ENCODE data around the gene PATJ. TPM values are rescaled to one million over a fixed set of nuclear protein-coding genes. Genes with fewer than 3 reads are reported as not detected.

Gene PATJ
- total and polyA plus RNA-seq, 2 experiments from 2014 or later = 35.3 to 68.4 TPM

DNA sequence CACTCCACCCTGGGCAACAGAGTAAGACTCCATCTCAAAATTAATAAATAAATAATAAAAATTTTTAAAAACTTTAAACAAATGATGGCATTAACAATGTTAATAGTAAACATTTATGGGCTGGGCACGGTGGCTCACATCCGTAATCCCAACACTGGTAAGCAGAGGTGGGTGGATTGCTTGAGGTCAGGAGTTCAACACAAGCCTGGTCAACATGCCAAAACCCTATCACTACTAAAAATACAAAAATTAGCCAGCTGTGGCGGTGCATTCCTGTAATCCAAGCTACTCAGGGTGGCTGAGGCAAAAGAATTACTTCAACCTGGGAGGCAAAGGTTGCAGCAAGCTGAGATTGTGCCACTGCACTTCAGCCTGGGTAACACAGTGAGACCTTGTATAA, 443.4 kb downstream of the PATJ start:
- H3K4me2 ChIP-seq = no peak overlapping the region
- no peak overlapping the region for H3K27ac Mint-ChIP-seq
- H3K36me3 ChIP-seq (ENCODE audit: insufficient read depth) = no peaks in the 10 kb centered on the region
- no peaks in the 10 kb centered on the region for H3K9me3 Mint-ChIP-seq
- peaks cover 39% of the 10 kb centered on the region for H3K4me1 Mint-ChIP-seq
- H3K4me1 ChIP-seq (ENCODE audit: insufficient read depth) = peaks cover 35% of the 10 kb centered on the region
- no peaks in the 10 kb centered on the region for H4K20me1 ChIP-seq (replicated peaks; ENCODE audit: insufficient read depth)
- no peaks in the 10 kb centered on the region for H3K36me3 Mint-ChIP-seq (ENCODE audit: low read depth)
- no peaks in the 10 kb centered on the region for H3K27me3 ChIP-seq (ENCODE audit: insufficient read depth)
- H3K4me3 ChIP-seq = no peak overlapping the region
- H2AFZ ChIP-seq = no peak overlapping the region
- no peak overlapping the region for H3K27ac ChIP-seq (ENCODE audit: low read depth)
- ATAC-seq (no peak), DNase-seq (ENCODE audit: low spot score) (no peak)
- TF ChIP-seq POLR2AphosphoS5 (IDR thresholded peaks at IDR 0.05; ENCODE audit: low read depth) = no peak
- TF ChIP-seq, protein P1, sequence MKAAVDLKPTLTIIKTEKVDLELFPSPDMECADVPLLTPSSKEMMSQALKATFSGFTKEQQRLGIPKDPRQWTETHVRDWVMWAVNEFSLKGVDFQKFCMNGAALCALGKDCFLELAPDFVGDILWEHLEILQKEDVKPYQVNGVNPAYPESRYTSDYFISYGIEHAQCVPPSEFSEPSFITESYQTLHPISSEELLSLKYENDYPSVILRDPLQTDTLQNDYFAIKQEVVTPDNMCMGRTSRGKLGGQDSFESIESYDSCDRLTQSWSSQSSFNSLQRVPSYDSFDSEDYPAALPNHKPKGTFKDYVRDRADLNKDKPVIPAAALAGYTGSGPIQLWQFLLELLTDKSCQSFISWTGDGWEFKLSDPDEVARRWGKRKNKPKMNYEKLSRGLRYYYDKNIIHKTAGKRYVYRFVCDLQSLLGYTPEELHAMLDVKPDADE (IDR thresholded peaks at IDR 0.05) = no peak
- no peak for TF ChIP-seq JUNB (IDR thresholded peaks at IDR 0.05; ENCODE audit: unreplicated experiment)
- no peak for TF ChIP-seq CREB1 (CRISPR knock-in tag; IDR thresholded peaks at IDR 0.05; ENCODE audit: low read depth)
- TF ChIP-seq, protein P2, sequence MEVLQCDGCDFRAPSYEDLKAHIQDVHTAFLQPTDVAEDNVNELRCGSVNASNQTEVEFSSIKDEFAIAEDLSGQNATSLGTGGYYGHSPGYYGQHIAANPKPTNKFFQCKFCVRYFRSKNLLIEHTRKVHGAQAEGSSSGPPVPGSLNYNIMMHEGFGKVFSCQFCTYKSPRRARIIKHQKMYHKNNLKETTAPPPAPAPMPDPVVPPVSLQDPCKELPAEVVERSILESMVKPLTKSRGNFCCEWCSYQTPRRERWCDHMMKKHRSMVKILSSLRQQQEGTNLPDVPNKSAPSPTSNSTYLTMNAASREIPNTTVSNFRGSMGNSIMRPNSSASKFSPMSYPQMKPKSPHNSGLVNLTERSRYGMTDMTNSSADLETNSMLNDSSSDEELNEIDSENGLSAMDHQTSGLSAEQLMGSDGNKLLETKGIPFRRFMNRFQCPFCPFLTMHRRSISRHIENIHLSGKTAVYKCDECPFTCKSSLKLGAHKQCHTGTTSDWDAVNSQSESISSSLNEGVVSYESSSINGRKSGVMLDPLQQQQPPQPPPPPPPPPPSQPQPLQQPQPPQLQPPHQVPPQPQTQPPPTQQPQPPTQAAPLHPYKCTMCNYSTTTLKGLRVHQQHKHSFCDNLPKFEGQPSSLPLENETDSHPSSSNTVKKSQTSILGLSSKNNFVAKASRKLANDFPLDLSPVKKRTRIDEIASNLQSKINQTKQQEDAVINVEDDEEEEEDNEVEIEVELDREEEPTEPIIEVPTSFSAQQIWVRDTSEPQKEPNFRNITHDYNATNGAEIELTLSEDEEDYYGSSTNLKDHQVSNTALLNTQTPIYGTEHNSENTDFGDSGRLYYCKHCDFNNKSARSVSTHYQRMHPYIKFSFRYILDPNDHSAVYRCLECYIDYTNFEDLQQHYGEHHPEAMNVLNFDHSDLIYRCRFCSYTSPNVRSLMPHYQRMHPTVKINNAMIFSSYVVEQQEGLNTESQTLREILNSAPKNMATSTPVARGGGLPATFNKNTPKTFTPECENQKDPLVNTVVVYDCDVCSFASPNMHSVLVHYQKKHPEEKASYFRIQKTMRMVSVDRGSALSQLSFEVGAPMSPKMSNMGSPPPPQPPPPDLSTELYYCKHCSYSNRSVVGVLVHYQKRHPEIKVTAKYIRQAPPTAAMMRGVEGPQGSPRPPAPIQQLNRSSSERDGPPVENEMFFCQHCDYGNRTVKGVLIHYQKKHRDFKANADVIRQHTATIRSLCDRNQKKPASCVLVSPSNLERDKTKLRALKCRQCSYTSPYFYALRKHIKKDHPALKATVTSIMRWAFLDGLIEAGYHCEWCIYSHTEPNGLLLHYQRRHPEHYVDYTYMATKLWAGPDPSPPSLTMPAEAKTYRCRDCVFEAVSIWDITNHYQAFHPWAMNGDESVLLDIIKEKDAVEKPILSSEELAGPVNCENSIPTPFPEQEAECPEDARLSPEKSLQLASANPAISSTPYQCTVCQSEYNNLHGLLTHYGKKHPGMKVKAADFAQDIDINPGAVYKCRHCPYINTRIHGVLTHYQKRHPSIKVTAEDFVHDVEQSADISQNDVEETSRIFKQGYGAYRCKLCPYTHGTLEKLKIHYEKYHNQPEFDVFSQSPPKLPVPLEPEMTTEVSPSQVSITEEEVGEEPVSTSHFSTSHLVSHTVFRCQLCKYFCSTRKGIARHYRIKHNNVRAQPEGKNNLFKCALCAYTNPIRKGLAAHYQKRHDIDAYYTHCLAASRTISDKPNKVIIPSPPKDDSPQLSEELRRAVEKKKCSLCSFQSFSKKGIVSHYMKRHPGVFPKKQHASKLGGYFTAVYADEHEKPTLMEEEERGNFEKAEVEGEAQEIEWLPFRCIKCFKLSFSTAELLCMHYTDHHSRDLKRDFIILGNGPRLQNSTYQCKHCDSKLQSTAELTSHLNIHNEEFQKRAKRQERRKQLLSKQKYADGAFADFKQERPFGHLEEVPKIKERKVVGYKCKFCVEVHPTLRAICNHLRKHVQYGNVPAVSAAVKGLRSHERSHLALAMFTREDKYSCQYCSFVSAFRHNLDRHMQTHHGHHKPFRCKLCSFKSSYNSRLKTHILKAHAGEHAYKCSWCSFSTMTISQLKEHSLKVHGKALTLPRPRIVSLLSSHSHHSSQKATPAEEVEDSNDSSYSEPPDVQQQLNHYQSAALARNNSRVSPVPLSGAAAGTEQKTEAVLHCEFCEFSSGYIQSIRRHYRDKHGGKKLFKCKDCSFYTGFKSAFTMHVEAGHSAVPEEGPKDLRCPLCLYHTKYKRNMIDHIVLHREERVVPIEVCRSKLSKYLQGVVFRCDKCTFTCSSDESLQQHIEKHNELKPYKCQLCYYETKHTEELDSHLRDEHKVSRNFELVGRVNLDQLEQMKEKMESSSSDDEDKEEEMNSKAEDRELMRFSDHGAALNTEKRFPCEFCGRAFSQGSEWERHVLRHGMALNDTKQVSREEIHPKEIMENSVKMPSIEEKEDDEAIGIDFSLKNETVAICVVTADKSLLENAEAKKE (CRISPR knock-in tag; IDR thresholded peaks at IDR 0.05) = no peak
- no peak for TF ChIP-seq EZH2phosphoT487 (IDR thresholded peaks at IDR 0.05; ENCODE audit: unreplicated experiment)
- TF ChIP-seq STAT1 (IDR thresholded peaks at IDR 0.05; ENCODE audit: unreplicated experiment) = no peak
- TF ChIP-seq EZH2 (IDR thresholded peaks at IDR 0.05; ENCODE audit: low read depth, unreplicated experiment) = no peak
- TF ChIP-seq, protein P3, sequence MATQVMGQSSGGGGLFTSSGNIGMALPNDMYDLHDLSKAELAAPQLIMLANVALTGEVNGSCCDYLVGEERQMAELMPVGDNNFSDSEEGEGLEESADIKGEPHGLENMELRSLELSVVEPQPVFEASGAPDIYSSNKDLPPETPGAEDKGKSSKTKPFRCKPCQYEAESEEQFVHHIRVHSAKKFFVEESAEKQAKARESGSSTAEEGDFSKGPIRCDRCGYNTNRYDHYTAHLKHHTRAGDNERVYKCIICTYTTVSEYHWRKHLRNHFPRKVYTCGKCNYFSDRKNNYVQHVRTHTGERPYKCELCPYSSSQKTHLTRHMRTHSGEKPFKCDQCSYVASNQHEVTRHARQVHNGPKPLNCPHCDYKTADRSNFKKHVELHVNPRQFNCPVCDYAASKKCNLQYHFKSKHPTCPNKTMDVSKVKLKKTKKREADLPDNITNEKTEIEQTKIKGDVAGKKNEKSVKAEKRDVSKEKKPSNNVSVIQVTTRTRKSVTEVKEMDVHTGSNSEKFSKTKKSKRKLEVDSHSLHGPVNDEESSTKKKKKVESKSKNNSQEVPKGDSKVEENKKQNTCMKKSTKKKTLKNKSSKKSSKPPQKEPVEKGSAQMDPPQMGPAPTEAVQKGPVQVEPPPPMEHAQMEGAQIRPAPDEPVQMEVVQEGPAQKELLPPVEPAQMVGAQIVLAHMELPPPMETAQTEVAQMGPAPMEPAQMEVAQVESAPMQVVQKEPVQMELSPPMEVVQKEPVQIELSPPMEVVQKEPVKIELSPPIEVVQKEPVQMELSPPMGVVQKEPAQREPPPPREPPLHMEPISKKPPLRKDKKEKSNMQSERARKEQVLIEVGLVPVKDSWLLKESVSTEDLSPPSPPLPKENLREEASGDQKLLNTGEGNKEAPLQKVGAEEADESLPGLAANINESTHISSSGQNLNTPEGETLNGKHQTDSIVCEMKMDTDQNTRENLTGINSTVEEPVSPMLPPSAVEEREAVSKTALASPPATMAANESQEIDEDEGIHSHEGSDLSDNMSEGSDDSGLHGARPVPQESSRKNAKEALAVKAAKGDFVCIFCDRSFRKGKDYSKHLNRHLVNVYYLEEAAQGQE (IDR thresholded peaks at IDR 0.05; ENCODE audit: unreplicated experiment) = no peak
- no peak for TF ChIP-seq ZNF331 (CRISPR knock-in tag; IDR thresholded peaks at IDR 0.05; ENCODE audit: low read depth)
- TF ChIP-seq, protein P4, sequence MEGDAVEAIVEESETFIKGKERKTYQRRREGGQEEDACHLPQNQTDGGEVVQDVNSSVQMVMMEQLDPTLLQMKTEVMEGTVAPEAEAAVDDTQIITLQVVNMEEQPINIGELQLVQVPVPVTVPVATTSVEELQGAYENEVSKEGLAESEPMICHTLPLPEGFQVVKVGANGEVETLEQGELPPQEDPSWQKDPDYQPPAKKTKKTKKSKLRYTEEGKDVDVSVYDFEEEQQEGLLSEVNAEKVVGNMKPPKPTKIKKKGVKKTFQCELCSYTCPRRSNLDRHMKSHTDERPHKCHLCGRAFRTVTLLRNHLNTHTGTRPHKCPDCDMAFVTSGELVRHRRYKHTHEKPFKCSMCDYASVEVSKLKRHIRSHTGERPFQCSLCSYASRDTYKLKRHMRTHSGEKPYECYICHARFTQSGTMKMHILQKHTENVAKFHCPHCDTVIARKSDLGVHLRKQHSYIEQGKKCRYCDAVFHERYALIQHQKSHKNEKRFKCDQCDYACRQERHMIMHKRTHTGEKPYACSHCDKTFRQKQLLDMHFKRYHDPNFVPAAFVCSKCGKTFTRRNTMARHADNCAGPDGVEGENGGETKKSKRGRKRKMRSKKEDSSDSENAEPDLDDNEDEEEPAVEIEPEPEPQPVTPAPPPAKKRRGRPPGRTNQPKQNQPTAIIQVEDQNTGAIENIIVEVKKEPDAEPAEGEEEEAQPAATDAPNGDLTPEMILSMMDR (conservative IDR thresholded peaks at IDR 0.05; ENCODE audit: low read depth in 2 of 2) = no peak
- TF ChIP-seq ZNF114 (CRISPR knock-in tag; IDR thresholded peaks at IDR 0.05) = no peak
- no peak for TF ChIP-seq NANOG (IDR thresholded peaks at IDR 0.05; ENCODE audit: borderline replicate concordance)
- no peaks in the 10 kb centered on the region; the same call in 1 of the 2 replicates for H3F3A ChIP-seq (replicated peaks; ENCODE audit: low read depth)
- H3K79me2 ChIP-seq (replicated peaks; ENCODE audit: insufficient read depth) = no peaks in the 10 kb centered on the region
- peaks cover 5% of the 10 kb centered on the region for H3K27me3 Mint-ChIP-seq (ENCODE audit: insufficient read depth, low read depth, poor library complexity)
- no peak overlapping the region for H3K4me3 Mint-ChIP-seq
- H3K9me2 ChIP-seq (ENCODE audit: insufficient read depth) = no peaks in the 10 kb centered on the region
